Measurements from ENCODE around the gene JAK1. TPM values are rescaled to one million over a fixed set of nuclear protein-coding genes. Genes with fewer than 3 reads are reported as not detected.

JAK1 gene
- total and polyA plus RNA-seq, 9 of the 15 experiments (the other 6 are each of a cell fraction or from before 2014, with no cell fraction given): 9.7 to 44.1 (median 42.5) TPM

- peak; percentile 81; the same call in 1 of the 2 replicates for TF ChIP-seq LCOR (CRISPR knock-in tag; IDR thresholded peaks at IDR 0.05)
- no peak for TF ChIP-seq PRPF4 (IDR thresholded peaks at IDR 0.05; ENCODE audit: insufficient read depth, low read depth, low read length, poor library complexity, severe bottlenecking)
- peak; percentile 94 for TF ChIP-seq SOX6 (IDR thresholded peaks at IDR 0.05)
- TF ChIP-seq MTA1 (IDR thresholded peaks at IDR 0.05; ENCODE audit: borderline replicate concordance): peak; percentile 65; the same call in 1 of the 2 replicates
- TF ChIP-seq JUN (IDR thresholded peaks at IDR 0.05; ENCODE audit: borderline replicate concordance, low read depth, low read length): peak; percentile 96
- no peak for TF ChIP-seq JUN (CRISPR knock-in tag; IDR thresholded peaks at IDR 0.05; ENCODE audit: borderline replicate concordance)
- TF ChIP-seq CTBP1 (IDR thresholded peaks at IDR 0.05; ENCODE audit: borderline replicate concordance): peak; percentile 90
- peak; percentile 66; the same call in 1 of the 2 replicates for TF ChIP-seq MEF2D (tag; conservative IDR thresholded peaks at IDR 0.05; ENCODE audit: low read depth)
- TF ChIP-seq RBM14 (IDR thresholded peaks at IDR 0.05; ENCODE audit: borderline replicate concordance, insufficient read depth, low read depth, low read length): no peak
- 0 out of 2 replicates have a peak, but pooled peaks have one; percentile 33 for TF ChIP-seq MECOM (CRISPR knock-in tag; IDR thresholded peaks at IDR 0.05)
- no peak for TF ChIP-seq POLR2G (IDR thresholded peaks at IDR 0.05; ENCODE audit: low read depth, low read length)
- TF ChIP-seq KAT7 (CRISPR knock-in tag; IDR thresholded peaks at IDR 0.05; ENCODE audit: borderline replicate concordance): no peak
- peak; percentile 62; the same call in 1 of the 2 replicates for TF ChIP-seq MEF2A (IDR thresholded peaks at IDR 0.05; ENCODE audit: control insufficient read depth, low read depth, low read length)
- TF ChIP-seq NCOA1 (IDR thresholded peaks at IDR 0.05; ENCODE audit: low read depth): 0 out of 2 replicates have a peak, but pooled peaks have one; percentile 55
- TF ChIP-seq ZNF707 (CRISPR knock-in tag; conservative IDR thresholded peaks at IDR 0.05): no peak
- TF ChIP-seq EGR1 (conservative IDR thresholded peaks at IDR 0.05): no peak
- TF ChIP-seq ZEB2 (IDR thresholded peaks at IDR 0.05): peak; percentile 91
- TF ChIP-seq RAD51 (IDR thresholded peaks at IDR 0.05; ENCODE audit: borderline replicate concordance, low read depth): no peak; the same call in 1 of the 2 replicates
- no peak for TF ChIP-seq POLR2AphosphoS5 (IDR thresholded peaks at IDR 0.05; ENCODE audit: control insufficient read depth, insufficient read depth, low read depth, low read length)
- TF ChIP-seq MITF (IDR thresholded peaks at IDR 0.05): no peak
- no peak for TF ChIP-seq ZFP36 (IDR thresholded peaks at IDR 0.05; ENCODE audit: low read depth, low read length, partially characterized antibody)
- TF ChIP-seq MAFK (IDR thresholded peaks at IDR 0.05; ENCODE audit: low read length): no peak; the same call in 1 of the 2 replicates
- no peak for TF ChIP-seq POLR2A (conservative IDR thresholded peaks at IDR 0.05)
- TF ChIP-seq ETV5 (CRISPR knock-in tag; IDR thresholded peaks at IDR 0.05; ENCODE audit: low read depth): no peak
- no peak for TF ChIP-seq TAF7 (tag; IDR thresholded peaks at IDR 0.05)
- no peak for TF ChIP-seq LARP7 (IDR thresholded peaks at IDR 0.05)
These were observed 68.1 kb downstream of the JAK1 start (continued) for GRCh38 chr1:64898107-64898861.

Measured in K562 (cell line).